ENCODE data around the gene CIC. TPM values are rescaled to one million over a fixed set of nuclear protein-coding genes. Genes with fewer than 3 reads are reported as not detected.
"Not testable (repeated sequence)": the region's sequence is repeated elsewhere in the genome, so short reads cannot be mapped to it uniquely, and the experiment has no call there.

CIC gene
- total RNA-seq, 1 donor from 2014 or later: 10.4 TPM

GRCh38 chr19:42325308-42325895 is 56.4 kb downstream of the CIC start, which contains the start of gene MEGF8:
TSS of gene MEGF8 (plus strand) at chr19:42325635. CDS start at chr19:42326244, 609 bp downstream.
- H3K9ac ChIP-seq (ENCODE audit: low read depth in 1 of 3, low read length in 3 of 3): peak within 1 kb of the TSS; percentile 94 to 95 (median 95)
- H3K27me3 ChIP-seq (ENCODE audit: control insufficient read depth in 3 of 3, insufficient read depth in 3 of 3, low read length in 3 of 3): peaks cover 17 to 25% (median 19%) of the 10 kb centered on the region in 3 donors
- no peaks in the 10 kb centered on the region for H3K9me3 ChIP-seq (ENCODE audit: control insufficient read depth in 3 of 3, low read length in 3 of 3)
- H3K36me3 ChIP-seq (ENCODE audit: control insufficient read depth in 3 of 3, insufficient read depth in 3 of 3, low read length in 3 of 3): no peaks in the 10 kb centered on the region
- peak within 1 kb of the TSS; percentile 79 to 93 (median 90) for H3K4me3 ChIP-seq (ENCODE audit: low read length in 3 of 3)
- H3K27ac ChIP-seq (ENCODE audit: low read depth, low read length): peak within 1 kb of the TSS; percentile 79
- peaks cover 22 to 33% (median 30%) of the 10 kb centered on the region in 3 donors for H3K4me1 ChIP-seq (ENCODE audit: control insufficient read depth in 3 of 3, insufficient read depth in 3 of 3, low read length in 3 of 3)

GRCh38 chr19:42325896-42326771 is 57.1 kb downstream of the CIC start:
- peak overlapping the region; percentile 94 to 95 (median 95) for H3K9ac ChIP-seq (ENCODE audit: low read depth in 1 of 3, low read length in 3 of 3)
- H3K27ac ChIP-seq (ENCODE audit: low read depth, low read length): peak overlapping the region; percentile 79
- H3K36me3 ChIP-seq (ENCODE audit: control insufficient read depth in 3 of 3, insufficient read depth in 3 of 3, low read length in 3 of 3): no peaks in the 10 kb centered on the region
- H3K27me3 ChIP-seq (ENCODE audit: control insufficient read depth in 3 of 3, insufficient read depth in 3 of 3, low read length in 3 of 3): peaks cover 17 to 25% (median 19%) of the 10 kb centered on the region in 3 donors
- peak overlapping the region; percentile 79 to 93 (median 90) for H3K4me3 ChIP-seq (ENCODE audit: low read length in 3 of 3)
- peaks cover 25 to 40% (median 33%) of the 10 kb centered on the region in 3 donors for H3K4me1 ChIP-seq (ENCODE audit: control insufficient read depth in 3 of 3, insufficient read depth in 3 of 3, low read length in 3 of 3)
- no peaks in the 10 kb centered on the region for H3K9me3 ChIP-seq (ENCODE audit: control insufficient read depth in 3 of 3, low read length in 3 of 3)

GRCh38 chr19:42326969-42327368 is 57.9 kb downstream of the CIC start:
- Histone ChIP-seq H3K36me3 (ENCODE audit: control insufficient read depth in 3 of 3, insufficient read depth in 3 of 3, low read length in 3 of 3) (no peaks in the 10 kb centered on the region), H3K27ac (ENCODE audit: low read depth, low read length) (no peak overlapping the region), H3K9ac (ENCODE audit: low read depth in 1 of 3, low read length in 3 of 3) (peak overlapping the region in 2 of 3 donors; percentile 14 to 94), H3K4me3 (ENCODE audit: low read length in 3 of 3) (peak overlapping the region; percentile 79 to 93 (median 90)), H3K27me3 (ENCODE audit: control insufficient read depth in 3 of 3, insufficient read depth in 3 of 3, low read length in 3 of 3) (peaks cover 14 to 21% (median 19%) of the 10 kb centered on the region in 3 donors), H3K4me1 (ENCODE audit: control insufficient read depth in 3 of 3, insufficient read depth in 3 of 3, low read length in 3 of 3) (peaks cover 25 to 42% (median 33%) of the 10 kb centered on the region in 3 donors), H3K9me3 (ENCODE audit: control insufficient read depth in 3 of 3, low read length in 3 of 3) (no peaks in the 10 kb centered on the region)

- Histone ChIP-seq H3K36me3 (ENCODE audit: control insufficient read depth in 3 of 3, insufficient read depth in 3 of 3, low read length in 3 of 3) (no peaks in the 10 kb centered on the region), H3K4me1 (ENCODE audit: control insufficient read depth in 3 of 3, insufficient read depth in 3 of 3, low read length in 3 of 3) (peaks cover 25 to 46% (median 33%) of the 10 kb centered on the region in 3 donors), H3K9me3 (ENCODE audit: control insufficient read depth in 3 of 3, low read length in 3 of 3) (no peaks in the 10 kb centered on the region), H3K4me3 (ENCODE audit: low read length in 3 of 3) (peak overlapping the region in 1 of 3 donors; percentile 79), H3K27me3 (ENCODE audit: control insufficient read depth in 3 of 3, insufficient read depth in 3 of 3, low read length in 3 of 3) (peaks cover 14 to 19% (median 17%) of the 10 kb centered on the region in 3 donors), H3K9ac (ENCODE audit: low read depth in 1 of 3, low read length in 3 of 3) (peak overlapping the region in 1 of 3 donors; percentile 14), H3K27ac (ENCODE audit: low read depth, low read length) (no peak overlapping the region)
These were observed 58.3 kb downstream of the CIC start for GRCh38 chr19:42327381-42327780.

GRCh38 chr19:42328106-42328505 is 59.1 kb downstream of the CIC start:
- no peak overlapping the region for H3K27ac ChIP-seq (ENCODE audit: low read depth, low read length)
- H3K9me3 ChIP-seq (ENCODE audit: control insufficient read depth in 3 of 3, low read length in 3 of 3): no peaks in the 10 kb centered on the region
- no peaks in the 10 kb centered on the region for H3K36me3 ChIP-seq (ENCODE audit: control insufficient read depth in 3 of 3, insufficient read depth in 3 of 3, low read length in 3 of 3)
- no peak overlapping the region for H3K4me3 ChIP-seq (ENCODE audit: low read length in 3 of 3)
- peaks cover 28 to 46% (median 33%) of the 10 kb centered on the region in 3 donors for H3K4me1 ChIP-seq (ENCODE audit: control insufficient read depth in 3 of 3, insufficient read depth in 3 of 3, low read length in 3 of 3)
- no peak overlapping the region for H3K9ac ChIP-seq (ENCODE audit: low read depth in 1 of 3, low read length in 3 of 3)
- peaks cover 13 to 18% (median 14%) of the 10 kb centered on the region in 3 donors for H3K27me3 ChIP-seq (ENCODE audit: control insufficient read depth in 3 of 3, insufficient read depth in 3 of 3, low read length in 3 of 3)

- Histone ChIP-seq H3K9me3 (ENCODE audit: control insufficient read depth in 3 of 3, low read length in 3 of 3) (no peaks in the 10 kb centered on the region), H3K4me1 (ENCODE audit: control insufficient read depth in 3 of 3, insufficient read depth in 3 of 3, low read length in 3 of 3) (peaks cover 28 to 46% (median 33%) of the 10 kb centered on the region in 3 donors), H3K4me3 (ENCODE audit: low read length in 3 of 3) (no peak overlapping the region), H3K36me3 (ENCODE audit: control insufficient read depth in 3 of 3, insufficient read depth in 3 of 3, low read length in 3 of 3) (peaks cover 0 to 3% (median 2%) of the 10 kb centered on the region in 3 donors), H3K27ac (ENCODE audit: low read depth, low read length) (no peak overlapping the region), H3K27me3 (ENCODE audit: control insufficient read depth in 3 of 3, insufficient read depth in 3 of 3, low read length in 3 of 3) (peaks cover 9 to 10% (median 9%) of the 10 kb centered on the region in 3 donors), H3K9ac (ENCODE audit: low read depth in 1 of 3, low read length in 3 of 3) (no peak overlapping the region)
These were observed 59.8 kb downstream of the CIC start for GRCh38 chr19:42328854-42329253.

- no peaks in the 10 kb centered on the region for H3K9me3 ChIP-seq (ENCODE audit: control insufficient read depth in 3 of 3, low read length in 3 of 3)
- peaks cover 21 to 43% (median 28%) of the 10 kb centered on the region in 3 donors for H3K4me1 ChIP-seq (ENCODE audit: control insufficient read depth in 3 of 3, insufficient read depth in 3 of 3, low read length in 3 of 3)
- H3K27ac ChIP-seq (ENCODE audit: low read depth, low read length): no peak overlapping the region
- H3K27me3 ChIP-seq (ENCODE audit: control insufficient read depth in 3 of 3, insufficient read depth in 3 of 3, low read length in 3 of 3): no peaks in the 10 kb centered on the region
- H3K9ac ChIP-seq (ENCODE audit: low read depth in 1 of 3, low read length in 3 of 3): no peak overlapping the region
- no peak overlapping the region for H3K4me3 ChIP-seq (ENCODE audit: low read length in 3 of 3)
- peaks cover 3 to 9% (median 7%) of the 10 kb centered on the region in 3 donors for H3K36me3 ChIP-seq (ENCODE audit: control insufficient read depth in 3 of 3, insufficient read depth in 3 of 3, low read length in 3 of 3)
These were observed 61.2 kb downstream of the CIC start for GRCh38 chr19:42330241-42330711.

- not testable (repeated sequence) for H3K9ac ChIP-seq (ENCODE audit: low read depth in 1 of 3, low read length in 3 of 3); H3K27ac ChIP-seq (ENCODE audit: low read depth, low read length); H3K27me3 ChIP-seq (ENCODE audit: control insufficient read depth in 3 of 3, insufficient read depth in 3 of 3, low read length in 3 of 3); H3K9me3 ChIP-seq (ENCODE audit: control insufficient read depth in 3 of 3, low read length in 3 of 3); H3K4me3 ChIP-seq (ENCODE audit: low read length in 3 of 3)
- peaks cover 17 to 36% (median 23%) of the 10 kb centered on the region in 3 donors for H3K4me1 ChIP-seq (ENCODE audit: control insufficient read depth in 3 of 3, insufficient read depth in 3 of 3, low read length in 3 of 3)
- peaks cover 9 to 18% (median 10%) of the 10 kb centered on the region in 3 donors for H3K36me3 ChIP-seq (ENCODE audit: control insufficient read depth in 3 of 3, insufficient read depth in 3 of 3, low read length in 3 of 3)
These were observed 62.3 kb downstream of the CIC start for GRCh38 chr19:42331333-42331732.

GRCh38 chr19:42332059-42332458 is 63.0 kb downstream of the CIC start:
- H3K9me3 ChIP-seq (ENCODE audit: control insufficient read depth in 3 of 3, low read length in 3 of 3): no peaks in the 10 kb centered on the region
- H3K36me3 ChIP-seq (ENCODE audit: control insufficient read depth in 3 of 3, insufficient read depth in 3 of 3, low read length in 3 of 3): peaks cover 16 to 25% (median 17%) of the 10 kb centered on the region in 3 donors
- H3K9ac ChIP-seq (ENCODE audit: low read depth in 1 of 3, low read length in 3 of 3): peak overlapping the region in 1 of 3 donors; percentile 16
- H3K4me1 ChIP-seq (ENCODE audit: control insufficient read depth in 3 of 3, insufficient read depth in 3 of 3, low read length in 3 of 3): peaks cover 9 to 29% (median 17%) of the 10 kb centered on the region in 3 donors
- H3K4me3 ChIP-seq (ENCODE audit: low read length in 3 of 3): no peak overlapping the region
- H3K27me3 ChIP-seq (ENCODE audit: control insufficient read depth in 3 of 3, insufficient read depth in 3 of 3, low read length in 3 of 3): no peaks in the 10 kb centered on the region
- peak overlapping the region; percentile 30 for H3K27ac ChIP-seq (ENCODE audit: low read depth, low read length)
